HL-60 (cell line): Measurements from ENCODE around the gene SLC6A7.

Experiments used
- DNase-seq, 2 experiments: peaks; one replicate each; pipeline ENCODE4 v3.0.0-alpha.2; 2010 to 2020; ENCODE audit warnings: low read depth in 1 of 2, low spot score in 1 of 2
- H3K27ac ChIP-seq: fragments of 250-450 bp; sonication (Bioruptor Pico); replicated peaks from 2 replicates; pipeline ENCODE4 v1.5.1; 2020; ENCODE audit warnings: mild to moderate bottlenecking, moderate library complexity
- H3K27me3 ChIP-seq: fragments of 250-450 bp; sonication (Bioruptor Pico); 2 replicates; pipeline ENCODE4 v1.5.1; 2021; ENCODE audit warnings: mild to moderate bottlenecking, moderate library complexity; ENCODE audit not compliant: insufficient read depth, poor library complexity, severe bottlenecking
- H3K4me3 ChIP-seq: replicated peaks from 2 replicates; pipeline ENCODE4 v1.5.1; 2011; ENCODE audit warnings: mild to moderate bottlenecking, control low read depth, low read length; ENCODE audit not compliant: insufficient read depth
- GABPA ChIP-seq: IDR thresholded peaks from 2 replicates; pipeline ENCODE4 v1.6.1; 2012; ENCODE audit warnings: low read depth
- POLR2AphosphoS5 ChIP-seq: IDR thresholded peaks from 2 replicates; pipeline ENCODE4 v1.6.1; 2012; ENCODE audit warnings: low read depth
- SPI1 ChIP-seq: IDR thresholded peaks from 2 replicates; pipeline ENCODE4 v1.6.1; 2012; ENCODE audit warnings: low read depth, mild to moderate bottlenecking, borderline replicate concordance
- TF ChIP-seq, protein P1 (sequence below): IDR thresholded peaks from 2 replicates; pipeline ENCODE4 v1.6.1; 2012; ENCODE audit warnings: low read depth; ENCODE audit not compliant: insufficient replicate concordance
- TF ChIP-seq, protein P2 (sequence below): IDR thresholded peaks from one replicate; pipeline ENCODE4 v1.5.1; 2011; ENCODE audit warnings: low read length, control low read depth, inconsistent platforms; ENCODE audit not compliant: insufficient read depth

SLC6A7 gene

DNA sequence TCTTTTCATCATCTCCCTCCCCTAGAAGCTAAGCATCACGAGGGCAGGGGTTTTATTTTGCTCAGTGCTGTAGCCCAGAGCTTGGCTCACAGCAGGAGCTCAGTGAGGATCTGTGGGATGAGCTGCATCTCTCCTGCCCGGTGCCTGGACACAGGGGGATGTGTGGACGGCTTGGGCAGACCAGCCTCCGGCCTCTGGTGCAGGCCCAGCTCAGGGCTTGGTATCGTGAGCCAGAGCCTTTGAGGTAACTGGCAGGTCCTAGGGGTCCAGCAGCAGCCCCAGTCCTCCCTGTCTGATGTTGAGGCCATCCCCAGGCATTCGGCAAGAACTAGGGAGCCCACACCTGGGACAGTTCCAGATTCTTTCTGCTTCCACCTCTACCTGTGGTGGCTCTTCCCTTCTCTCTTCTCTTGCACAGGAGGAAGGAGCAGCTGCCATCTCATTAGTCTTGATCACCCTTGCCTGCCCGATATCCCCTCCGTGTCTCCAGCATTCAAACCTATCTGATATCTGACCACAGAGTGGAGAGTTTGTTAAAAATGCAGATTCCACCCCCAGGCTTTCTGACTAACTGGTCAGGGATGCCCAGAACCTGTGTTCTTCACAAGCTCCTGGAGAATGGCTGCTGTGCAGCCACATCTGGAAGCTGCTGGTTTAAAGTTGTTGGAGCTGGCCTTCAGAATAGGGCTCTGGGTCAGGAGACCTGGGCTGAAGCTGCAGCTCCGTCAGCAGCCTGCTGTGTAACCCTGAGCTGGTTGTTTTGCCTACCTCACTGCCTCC is 7.9 kb upstream of the SLC6A7 start:
- Histone ChIP-seq H3K4me3 (no peak overlapping the region), H3K27me3 (no peaks in the 10 kb centered on the region), H3K27ac (no peak overlapping the region)
- no peak for DNase-seq
- TF ChIP-seq POLR2AphosphoS5: no peak
- no peak for TF ChIP-seq GABPA
- TF ChIP-seq, protein P1, sequence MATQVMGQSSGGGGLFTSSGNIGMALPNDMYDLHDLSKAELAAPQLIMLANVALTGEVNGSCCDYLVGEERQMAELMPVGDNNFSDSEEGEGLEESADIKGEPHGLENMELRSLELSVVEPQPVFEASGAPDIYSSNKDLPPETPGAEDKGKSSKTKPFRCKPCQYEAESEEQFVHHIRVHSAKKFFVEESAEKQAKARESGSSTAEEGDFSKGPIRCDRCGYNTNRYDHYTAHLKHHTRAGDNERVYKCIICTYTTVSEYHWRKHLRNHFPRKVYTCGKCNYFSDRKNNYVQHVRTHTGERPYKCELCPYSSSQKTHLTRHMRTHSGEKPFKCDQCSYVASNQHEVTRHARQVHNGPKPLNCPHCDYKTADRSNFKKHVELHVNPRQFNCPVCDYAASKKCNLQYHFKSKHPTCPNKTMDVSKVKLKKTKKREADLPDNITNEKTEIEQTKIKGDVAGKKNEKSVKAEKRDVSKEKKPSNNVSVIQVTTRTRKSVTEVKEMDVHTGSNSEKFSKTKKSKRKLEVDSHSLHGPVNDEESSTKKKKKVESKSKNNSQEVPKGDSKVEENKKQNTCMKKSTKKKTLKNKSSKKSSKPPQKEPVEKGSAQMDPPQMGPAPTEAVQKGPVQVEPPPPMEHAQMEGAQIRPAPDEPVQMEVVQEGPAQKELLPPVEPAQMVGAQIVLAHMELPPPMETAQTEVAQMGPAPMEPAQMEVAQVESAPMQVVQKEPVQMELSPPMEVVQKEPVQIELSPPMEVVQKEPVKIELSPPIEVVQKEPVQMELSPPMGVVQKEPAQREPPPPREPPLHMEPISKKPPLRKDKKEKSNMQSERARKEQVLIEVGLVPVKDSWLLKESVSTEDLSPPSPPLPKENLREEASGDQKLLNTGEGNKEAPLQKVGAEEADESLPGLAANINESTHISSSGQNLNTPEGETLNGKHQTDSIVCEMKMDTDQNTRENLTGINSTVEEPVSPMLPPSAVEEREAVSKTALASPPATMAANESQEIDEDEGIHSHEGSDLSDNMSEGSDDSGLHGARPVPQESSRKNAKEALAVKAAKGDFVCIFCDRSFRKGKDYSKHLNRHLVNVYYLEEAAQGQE: no peak
- TF ChIP-seq SPI1: no peak
- TF ChIP-seq, protein P2, sequence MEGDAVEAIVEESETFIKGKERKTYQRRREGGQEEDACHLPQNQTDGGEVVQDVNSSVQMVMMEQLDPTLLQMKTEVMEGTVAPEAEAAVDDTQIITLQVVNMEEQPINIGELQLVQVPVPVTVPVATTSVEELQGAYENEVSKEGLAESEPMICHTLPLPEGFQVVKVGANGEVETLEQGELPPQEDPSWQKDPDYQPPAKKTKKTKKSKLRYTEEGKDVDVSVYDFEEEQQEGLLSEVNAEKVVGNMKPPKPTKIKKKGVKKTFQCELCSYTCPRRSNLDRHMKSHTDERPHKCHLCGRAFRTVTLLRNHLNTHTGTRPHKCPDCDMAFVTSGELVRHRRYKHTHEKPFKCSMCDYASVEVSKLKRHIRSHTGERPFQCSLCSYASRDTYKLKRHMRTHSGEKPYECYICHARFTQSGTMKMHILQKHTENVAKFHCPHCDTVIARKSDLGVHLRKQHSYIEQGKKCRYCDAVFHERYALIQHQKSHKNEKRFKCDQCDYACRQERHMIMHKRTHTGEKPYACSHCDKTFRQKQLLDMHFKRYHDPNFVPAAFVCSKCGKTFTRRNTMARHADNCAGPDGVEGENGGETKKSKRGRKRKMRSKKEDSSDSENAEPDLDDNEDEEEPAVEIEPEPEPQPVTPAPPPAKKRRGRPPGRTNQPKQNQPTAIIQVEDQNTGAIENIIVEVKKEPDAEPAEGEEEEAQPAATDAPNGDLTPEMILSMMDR: no peak

DNA sequence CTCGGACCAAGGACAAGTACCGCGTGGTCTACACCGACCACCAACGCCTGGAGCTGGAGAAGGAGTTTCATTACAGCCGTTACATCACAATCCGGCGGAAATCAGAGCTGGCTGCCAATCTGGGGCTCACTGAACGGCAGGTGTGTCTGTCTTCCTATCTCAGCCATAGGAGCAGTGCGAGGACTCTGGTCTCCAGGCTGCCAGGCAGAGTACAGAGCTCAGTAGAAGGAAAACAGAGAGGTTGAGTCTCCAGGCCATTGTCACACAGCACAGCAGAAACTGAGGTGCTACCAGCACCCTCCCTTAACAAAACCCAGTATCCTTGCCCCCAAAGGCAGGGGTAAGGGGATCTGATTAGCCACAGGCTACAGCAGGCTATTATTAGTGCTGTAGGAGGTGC is 7.1 kb upstream of the SLC6A7 start:
- Histone ChIP-seq H3K27me3 (no peaks in the 10 kb centered on the region), H3K4me3 (no peak overlapping the region), H3K27ac (no peak overlapping the region)
- TF ChIP-seq GABPA (no peak), POLR2AphosphoS5 (no peak), SPI1 (no peak)
- TF ChIP-seq, protein P2: no peak
- TF ChIP-seq, protein P1: no peak
- DNase-seq: no peak

DNA sequence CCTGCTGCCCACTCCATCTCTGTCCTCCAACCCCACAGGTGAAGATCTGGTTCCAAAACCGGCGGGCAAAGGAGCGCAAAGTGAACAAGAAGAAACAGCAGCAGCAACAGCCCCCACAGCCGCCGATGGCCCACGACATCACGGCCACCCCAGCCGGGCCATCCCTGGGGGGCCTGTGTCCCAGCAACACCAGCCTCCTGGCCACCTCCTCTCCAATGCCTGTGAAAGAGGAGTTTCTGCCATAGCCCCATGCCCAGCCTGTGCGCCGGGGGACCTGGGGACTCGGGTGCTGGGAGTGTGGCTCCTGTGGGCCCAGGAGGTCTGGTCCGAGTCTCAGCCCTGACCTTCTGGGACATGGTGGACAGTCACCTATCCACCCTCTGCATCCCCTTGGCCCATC is 6.4 kb upstream of the SLC6A7 start:
- Histone ChIP-seq H3K27ac (no peak overlapping the region), H3K27me3 (no peaks in the 10 kb centered on the region), H3K4me3 (no peak overlapping the region)
- no peak for DNase-seq
- TF ChIP-seq, protein P2: no peak
- no peak for TF ChIP-seq SPI1

DNA sequence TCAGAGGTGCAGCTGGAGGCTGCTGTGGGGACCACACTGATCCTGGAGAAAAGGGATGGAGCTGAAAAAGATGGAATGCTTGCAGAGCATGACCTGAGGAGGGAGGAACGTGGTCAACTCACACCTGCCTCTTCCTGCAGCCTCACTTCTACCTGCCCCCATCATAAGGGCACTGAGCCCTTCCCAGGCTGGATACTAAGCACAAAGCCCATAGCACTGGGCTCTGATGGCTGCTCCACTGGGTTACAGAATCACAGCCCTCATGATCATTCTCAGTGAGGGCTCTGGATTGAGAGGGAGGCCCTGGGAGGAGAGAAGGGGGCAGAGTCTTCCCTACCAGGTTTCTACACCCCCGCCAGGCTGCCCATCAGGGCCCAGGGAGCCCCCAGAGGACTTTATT is 5.9 kb upstream of the SLC6A7 start:
- Histone ChIP-seq H3K27me3 (peaks cover under 1% of the 10 kb centered on the region), H3K27ac (no peak overlapping the region), H3K4me3 (no peak overlapping the region)
- DNase-seq: no peak
- TF ChIP-seq, protein P1: no peak
- TF ChIP-seq SPI1 (no peak), POLR2AphosphoS5 (no peak)
